Stimulated activated CD8-positive, alpha-beta memory T cell treated with anti-CD3 and anti-CD28 coated beads, Interleukin-4, amount 100 ng/mL, for 4 hours (primary cell): Measurements from ENCODE around the gene LRRC66.

Experiments used
- DNase-seq, 2 donors: peaks; one replicate each; pipeline ENCODE4 v3.0.0-alpha.2; 2020; ENCODE audit warnings: low read depth in 2 of 2, low spot score in 1 of 2

LRRC66 gene, protein sequence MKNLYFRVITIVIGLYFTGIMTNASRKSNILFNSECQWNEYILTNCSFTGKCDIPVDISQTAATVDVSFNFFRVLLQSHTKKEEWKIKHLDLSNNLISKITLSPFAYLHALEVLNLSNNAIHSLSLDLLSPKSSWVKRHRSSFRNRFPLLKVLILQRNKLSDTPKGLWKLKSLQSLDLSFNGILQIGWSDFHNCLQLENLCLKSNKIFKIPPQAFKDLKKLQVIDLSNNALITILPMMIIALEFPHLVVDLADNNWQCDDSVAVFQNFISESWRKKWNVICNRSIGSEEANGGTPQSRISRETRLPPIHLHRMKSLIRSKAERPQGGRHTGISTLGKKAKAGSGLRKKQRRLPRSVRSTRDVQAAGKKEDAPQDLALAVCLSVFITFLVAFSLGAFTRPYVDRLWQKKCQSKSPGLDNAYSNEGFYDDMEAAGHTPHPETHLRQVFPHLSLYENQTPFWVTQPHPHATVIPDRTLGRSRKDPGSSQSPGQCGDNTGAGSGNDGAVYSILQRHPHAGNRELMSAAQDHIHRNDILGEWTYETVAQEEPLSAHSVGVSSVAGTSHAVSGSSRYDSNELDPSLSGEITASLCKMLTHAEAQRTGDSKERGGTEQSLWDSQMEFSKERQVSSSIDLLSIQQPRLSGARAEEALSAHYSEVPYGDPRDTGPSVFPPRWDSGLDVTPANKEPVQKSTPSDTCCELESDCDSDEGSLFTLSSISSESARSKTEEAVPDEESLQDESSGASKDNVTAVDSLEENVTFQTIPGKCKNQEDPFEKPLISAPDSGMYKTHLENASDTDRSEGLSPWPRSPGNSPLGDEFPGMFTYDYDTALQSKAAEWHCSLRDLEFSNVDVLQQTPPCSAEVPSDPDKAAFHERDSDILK

GRCh38 chr4:52019936-52020657 is at the start of gene LRRC66:
TSS of gene LRRC66 (minus strand) at chr4:52020363. CDS start at chr4:52017613, 2,750 bp downstream.
- no peak for DNase-seq

DNA sequence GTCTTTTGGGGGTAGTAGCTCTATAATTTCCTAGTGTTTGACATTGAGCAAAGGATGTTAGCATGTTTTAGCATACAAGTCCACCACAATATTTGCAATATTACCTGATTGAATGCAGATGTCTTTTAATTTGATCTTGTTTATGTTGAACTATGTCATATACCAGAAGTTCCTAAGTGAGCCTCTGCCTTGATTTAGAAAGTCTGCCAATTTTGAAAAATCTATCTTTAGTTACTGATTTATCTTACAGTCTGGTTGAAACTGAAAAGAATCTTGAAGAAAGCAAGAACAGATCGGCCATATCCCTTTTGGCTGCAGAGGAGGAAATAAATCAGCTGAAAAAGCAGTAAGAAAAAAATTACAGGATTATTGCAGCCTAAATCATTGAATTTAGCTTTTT is 49.4 kb upstream of the LRRC66 start:
- DNase-seq = no peak

GRCh38 chr4:52059372-52059771 is 39.2 kb upstream of the LRRC66 start:
- no peak for DNase-seq

DNA sequence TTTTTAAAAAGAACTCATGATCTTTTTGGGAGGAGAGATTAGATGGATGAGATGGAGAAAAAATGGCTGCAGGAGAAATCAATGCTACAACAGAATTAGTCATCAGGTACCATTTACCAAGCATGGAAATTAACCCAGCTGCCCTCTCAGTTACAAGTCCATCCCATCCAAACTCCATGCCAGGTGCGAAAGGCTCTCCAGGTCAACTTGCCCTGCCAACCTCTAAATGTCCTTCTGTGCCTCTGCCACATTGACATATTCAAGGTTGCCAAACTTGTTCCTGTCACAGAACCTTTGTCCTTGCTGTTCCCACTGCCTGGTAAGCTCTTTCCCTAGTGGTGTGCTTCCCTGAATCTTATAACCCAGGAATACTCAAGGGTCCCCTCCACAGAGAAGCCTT is 38.1 kb upstream of the LRRC66 start:
- DNase-seq = no peak

- DNase-seq = no peak
Observed at GRCh38 chr4:52057196-52057595, 37.0 kb upstream of the LRRC66 start.

- no peak for DNase-seq
Observed at GRCh38 chr4:52054254-52054653, 34.1 kb upstream of the LRRC66 start.

DNA sequence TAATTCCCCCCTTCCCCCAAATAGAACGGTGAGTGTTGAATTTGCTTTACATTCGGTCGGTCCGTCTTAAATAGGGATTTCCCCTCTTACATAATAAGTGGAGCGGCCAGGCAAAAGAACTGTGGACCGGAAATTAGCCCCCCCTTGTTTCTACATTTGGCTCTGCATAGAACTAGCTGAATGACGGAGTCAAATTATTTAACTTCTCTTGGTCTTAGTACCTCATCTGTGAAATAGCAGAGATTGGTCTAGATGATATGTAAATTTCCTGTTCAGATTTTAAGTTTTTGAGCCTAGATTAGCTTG is 32.3 kb upstream of the LRRC66 start:
- no peak for DNase-seq

DNA sequence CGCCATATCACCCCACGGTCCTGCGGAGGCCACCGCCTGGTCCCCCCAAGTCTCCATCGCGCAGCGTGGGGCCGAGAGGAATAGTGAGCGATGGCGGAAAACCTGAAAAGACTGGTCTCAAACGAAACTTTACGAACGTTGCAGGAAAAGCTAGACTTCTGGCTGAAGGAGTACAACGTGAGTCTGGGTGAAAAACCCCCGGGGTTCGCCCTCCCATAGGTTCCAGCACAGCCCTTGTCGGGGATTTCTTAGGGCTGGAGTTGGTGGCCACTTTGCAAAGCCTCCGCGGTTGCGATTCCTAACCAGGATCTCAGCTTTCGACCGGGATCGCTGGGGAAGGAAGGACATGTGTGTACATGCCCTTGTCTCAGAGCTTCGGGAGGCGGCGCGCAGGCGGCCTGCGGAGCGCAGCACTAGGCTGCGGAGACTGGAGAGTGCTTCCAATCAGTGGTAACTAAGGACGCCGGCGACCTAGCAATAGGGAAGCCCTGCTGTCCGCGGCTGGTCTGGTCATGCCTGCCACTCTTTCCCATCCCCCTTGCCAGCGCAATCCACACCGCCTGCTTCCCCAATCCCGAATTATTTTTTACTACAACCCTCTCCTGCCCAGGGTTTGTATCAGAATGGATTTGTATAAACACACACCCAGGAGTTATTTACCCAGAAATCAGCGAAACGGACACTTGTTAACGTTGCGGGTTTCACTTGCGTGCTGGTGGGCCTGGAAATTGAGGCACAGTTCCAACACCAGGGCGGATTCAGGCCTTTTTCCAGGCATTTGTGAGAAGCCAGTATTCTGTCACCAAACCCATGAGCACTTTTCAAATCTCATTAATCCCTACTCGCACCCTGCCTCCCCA is 31.7 kb upstream of the LRRC66 start:
- no peak for DNase-seq

GRCh38 chr4:52051213-52051614 is 31.1 kb upstream of the LRRC66 start, which contains the start of gene SPATA18:
TSS of gene SPATA18 (plus strand) at chr4:52051304. CDS start at chr4:52051705, 401 bp downstream.
- no peak for DNase-seq

GRCh38 chr4:52049266-52049665 is 29.1 kb upstream of the LRRC66 start:
- no peak for DNase-seq

GRCh38 chr4:52045028-52045427 is 24.9 kb upstream of the LRRC66 start:
- DNase-seq = no peak

DNA sequence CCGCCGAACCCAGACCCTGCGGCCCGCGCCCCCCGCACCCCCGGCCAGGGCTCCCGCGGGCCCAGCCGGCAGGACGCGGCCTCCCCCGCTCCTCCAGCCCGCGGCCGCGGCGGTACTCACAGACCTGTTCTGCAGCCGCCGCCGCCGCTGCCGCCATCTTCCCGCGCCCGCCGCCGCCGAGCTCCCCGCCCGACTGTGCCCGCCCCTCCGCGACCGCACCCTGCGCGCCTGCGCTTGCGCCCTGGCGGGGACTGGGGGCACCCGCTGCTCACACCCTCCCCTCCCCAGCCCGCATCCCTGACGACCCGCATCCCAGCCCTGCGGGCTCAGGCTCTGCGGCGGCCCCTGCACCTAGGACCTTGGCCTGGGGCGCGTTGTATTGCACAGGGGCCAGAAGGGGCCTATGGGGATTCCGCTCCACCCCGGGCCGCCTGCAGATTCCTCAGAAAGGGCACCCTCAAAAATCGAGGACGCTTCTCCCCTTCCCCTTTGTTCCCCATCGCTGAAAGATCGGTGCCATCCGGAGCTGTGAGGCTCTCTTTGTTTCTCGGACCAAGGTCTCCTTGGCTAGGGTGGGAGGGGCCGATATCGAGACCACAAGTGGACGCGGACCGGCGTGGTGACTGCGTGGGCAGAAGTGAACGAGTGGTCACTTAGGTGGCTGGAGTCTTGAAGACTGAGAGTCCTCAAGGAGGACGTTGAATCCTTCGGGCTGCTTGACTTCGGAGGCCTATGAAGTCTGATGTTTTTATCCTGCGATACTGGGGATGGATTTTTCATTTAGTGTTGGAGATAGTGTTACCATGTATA is 18.1 kb upstream of the LRRC66 start, which contains the start of gene SGCB:
Gene SGCB (minus strand): TSS at position 197 of the 810 bp plus-strand sequence. CDS start 40 bp downstream, at position 157.
- DNase-seq = peak; percentile 35 to 54

DNA sequence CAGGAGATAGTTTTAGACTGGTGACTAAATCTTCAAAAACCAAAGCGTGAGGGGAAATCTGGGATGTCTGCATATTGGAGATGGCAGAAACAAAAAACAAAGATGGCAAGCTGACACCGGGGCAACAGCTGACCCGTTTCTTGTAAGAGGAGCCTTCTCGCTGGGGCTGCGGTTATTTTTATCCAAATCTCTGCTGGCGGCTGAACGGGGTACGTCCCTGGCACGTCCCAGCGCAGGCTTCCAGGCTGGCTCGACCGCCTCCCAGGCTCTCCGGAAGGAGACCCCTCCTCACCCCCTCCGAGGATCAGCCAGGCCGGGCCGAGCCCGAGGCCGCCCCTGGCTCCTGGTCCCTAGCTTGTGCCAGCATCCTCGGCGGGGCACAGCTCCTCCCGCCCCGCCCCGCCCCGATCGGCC is 17.5 kb upstream of the LRRC66 start:
- no peak for DNase-seq

GRCh38 chr4:52036886-52037530 is 16.8 kb upstream of the LRRC66 start:
- no peak for DNase-seq

DNA sequence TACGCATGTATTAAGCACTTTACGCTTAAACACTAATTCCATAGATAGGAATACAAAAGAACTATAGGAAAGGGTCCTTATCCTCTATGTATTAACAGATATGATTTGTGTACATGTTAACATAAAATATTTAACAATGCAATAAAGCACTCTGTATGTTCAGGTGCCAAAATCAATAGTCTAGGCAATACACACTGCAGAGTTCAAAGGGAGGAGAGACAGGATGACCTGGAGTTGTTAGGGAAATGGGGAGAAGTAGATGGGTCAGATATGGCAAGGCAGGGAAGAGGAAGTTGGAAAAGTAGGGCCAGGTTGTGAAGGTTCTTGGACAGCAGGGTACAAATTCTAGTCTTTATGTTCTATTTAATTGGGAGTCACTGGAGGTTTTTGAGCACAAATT is 15.0 kb upstream of the LRRC66 start:
- DNase-seq = no peak

GRCh38 chr4:52032005-52032404 is 11.8 kb upstream of the LRRC66 start:
- no peak for DNase-seq

DNA sequence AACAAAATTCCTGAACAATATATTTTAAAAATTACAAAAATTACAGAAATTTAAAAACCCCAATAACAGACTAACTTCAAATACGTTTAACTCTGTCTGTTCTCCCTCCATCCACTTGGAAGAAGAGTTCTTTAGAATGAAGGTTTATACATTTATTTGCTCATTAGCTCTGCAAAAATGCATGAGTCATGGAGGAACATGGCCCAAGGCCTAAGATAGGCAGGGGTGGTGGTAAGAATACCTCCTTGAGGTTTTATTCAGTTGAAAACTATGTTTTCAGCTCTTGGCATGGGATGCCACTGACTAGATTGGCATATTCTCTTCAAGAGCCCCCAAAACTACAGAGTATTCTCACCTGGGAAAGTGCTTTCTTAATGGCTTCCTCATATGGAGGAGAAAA is 8.8 kb upstream of the LRRC66 start:
- DNase-seq = no peak

GRCh38 chr4:52017814-52018213 is 2.3 kb downstream of the LRRC66 start:
- no peak for DNase-seq

- no peak for DNase-seq
Observed at GRCh38 chr4:52016981-52017380, 3.2 kb downstream of the LRRC66 start.
